ENCODE data around the gene SRPK2.

Gene SRPK2

DNA sequence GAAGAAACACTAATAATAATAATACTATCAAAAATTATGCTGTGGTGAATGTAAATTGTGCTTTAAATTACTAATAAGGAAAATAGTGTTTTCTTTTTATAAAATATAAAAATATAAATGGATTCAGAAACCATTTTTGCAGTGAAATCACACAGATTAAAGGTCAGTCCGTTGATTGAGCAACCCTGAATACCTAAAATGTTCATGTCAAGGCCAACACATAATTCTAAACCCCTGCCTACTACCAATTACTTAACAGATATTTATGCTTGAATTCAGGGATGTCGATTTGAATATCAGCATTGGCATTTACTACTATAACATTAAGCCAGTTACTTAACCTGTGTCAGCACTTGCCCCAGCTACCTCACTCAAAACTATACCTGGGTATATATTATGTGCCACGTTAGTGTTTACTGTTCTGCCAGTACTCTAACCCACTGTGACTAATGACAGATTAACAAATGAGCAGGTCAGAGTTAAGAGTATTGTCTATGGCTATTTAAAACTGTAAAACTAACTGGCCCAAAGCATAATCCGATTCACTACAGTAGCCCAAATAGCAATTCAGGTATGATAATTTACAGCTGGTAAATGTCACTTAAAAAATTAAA lies 209.7 kb downstream of the SRPK2 start:
- no peak for DNase-seq

- no peak for DNase-seq
Observed at GRCh38 chr7:105178177-105178576, 210.5 kb downstream of the SRPK2 start.

DNA sequence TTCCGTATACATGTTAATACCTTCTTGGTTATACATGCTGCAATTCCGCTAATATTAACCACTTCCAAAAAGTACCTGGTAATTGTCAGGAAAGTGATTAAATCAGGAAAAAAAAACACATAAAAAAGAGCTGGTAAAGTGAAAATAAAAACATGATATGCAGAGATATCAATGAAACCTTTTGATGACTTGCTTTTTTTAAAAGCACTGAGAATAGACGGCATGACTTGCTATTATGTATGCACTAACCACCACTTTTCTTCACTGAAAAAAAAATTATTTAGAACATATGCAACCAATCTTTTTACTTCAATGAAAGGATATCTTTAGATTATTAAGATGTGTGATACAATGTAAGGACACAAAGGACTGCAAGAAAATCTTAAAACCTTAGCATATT lies 211.7 kb downstream of the SRPK2 start:
- no peak for DNase-seq

DNA sequence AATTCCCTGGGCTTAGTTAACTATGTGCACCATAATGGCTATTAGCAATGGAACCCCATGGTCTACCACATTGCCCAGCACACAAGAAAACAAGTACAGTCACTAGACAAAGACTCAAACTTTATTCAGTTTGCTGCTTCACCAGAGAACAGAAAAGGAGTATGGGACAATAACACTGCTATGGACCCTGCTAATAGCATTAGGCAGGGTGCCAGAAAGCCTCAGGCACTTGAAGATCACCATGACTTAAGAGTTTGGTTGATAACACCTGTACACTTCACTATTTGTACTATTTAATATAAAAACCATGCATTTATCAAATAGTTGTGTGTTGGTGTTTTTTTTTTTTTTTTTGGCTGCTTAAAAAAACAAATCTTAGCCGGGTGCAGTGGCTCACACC lies 215.1 kb downstream of the SRPK2 start:
- DNase-seq = no peak

DNA sequence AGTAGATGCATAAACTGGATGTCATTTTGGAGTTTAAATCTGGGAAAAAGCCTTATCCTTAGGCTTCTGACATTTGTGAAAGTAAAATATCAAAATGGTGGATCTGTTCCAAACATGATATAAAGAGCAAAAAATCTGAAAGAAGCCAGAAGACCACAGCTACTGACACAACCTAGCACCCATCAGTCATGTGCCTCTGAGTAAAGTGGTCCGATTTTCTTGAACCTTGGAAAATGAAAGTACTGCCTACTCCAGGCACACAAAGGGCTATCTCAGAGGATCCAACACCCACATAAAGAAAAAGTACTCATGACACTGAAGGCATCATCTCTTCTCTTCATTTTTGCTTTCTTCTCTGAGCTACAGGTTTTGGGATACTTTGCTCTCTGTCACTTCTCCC lies 224.0 kb downstream of the SRPK2 start:
- peak; percentile 2 for DNase-seq

GRCh38 chr7:105163718-105164117 lies 225.0 kb downstream of the SRPK2 start:
- no peak for DNase-seq

DNA sequence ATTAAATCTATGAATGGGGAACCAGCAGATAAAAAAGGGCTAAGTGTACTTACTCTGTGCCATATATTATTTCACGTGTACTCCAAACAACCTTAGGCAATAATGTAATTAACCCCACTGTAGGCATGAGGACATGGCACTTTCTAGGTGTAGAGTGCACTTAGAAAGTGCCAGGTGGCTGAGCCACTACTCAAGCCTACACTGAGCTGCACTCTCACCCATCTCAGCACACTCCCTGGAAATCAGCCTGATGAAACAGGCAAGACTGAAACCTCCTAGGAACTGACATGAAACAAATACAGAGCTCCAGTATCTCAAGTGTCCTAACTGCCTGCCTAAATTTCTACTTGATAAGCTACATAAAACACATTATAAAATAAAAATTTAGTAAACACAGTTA lies 227.4 kb downstream of the SRPK2 start:
- no peak for DNase-seq

GRCh38 chr7:105157278-105157677 lies 231.4 kb downstream of the SRPK2 start:
- no peak for DNase-seq

GRCh38 chr7:105156731-105157130 lies 232.0 kb downstream of the SRPK2 start:
- no peak for DNase-seq

DNA sequence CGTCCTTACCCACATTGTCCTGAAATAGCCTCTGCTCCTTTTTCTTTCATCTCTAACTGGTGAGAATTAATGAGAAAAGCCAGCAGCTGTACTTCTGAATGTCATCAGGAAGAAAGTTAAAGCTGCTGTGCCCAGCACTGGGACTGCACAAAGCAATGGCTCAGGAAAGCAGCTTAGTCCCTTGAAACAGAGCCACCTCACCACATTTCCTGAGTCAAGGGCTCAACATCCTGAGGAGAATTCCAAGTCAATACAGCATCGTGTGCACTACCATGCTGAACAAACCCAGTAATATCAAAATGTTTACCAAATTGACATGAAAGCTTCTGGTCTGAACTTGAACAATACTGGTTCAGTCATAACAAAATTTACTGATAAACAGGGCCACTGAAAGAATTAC lies 234.6 kb downstream of the SRPK2 start:
- no peak for DNase-seq

GRCh38 chr7:105153531-105153930 lies 235.2 kb downstream of the SRPK2 start:
- DNase-seq = no peak

DNA sequence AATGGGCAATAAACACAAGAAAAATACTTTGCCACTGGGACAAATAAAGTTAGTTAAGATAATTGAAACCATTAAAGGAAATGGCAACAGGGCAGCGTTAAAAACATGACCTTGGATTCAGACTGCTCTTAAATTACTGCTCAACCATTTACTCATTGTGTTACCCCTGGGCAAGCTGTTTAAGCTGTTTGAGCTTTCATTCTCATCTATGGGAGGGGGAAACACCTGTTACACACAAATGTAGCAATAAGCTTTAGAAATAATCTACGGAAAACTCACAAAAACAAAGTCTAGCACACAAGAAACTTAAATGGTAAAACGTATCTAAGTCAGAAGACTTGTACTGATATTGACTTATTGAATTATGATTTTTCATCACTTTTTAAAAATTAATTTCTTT lies 237.6 kb downstream of the SRPK2 start:
- no peak for DNase-seq

- DNase-seq = peak; percentile 28
Observed at GRCh38 chr7:105149827-105150226, 238.9 kb downstream of the SRPK2 start.

- DNase-seq = no peak
Observed at GRCh38 chr7:105141068-105141467, 247.7 kb downstream of the SRPK2 start.

DNA sequence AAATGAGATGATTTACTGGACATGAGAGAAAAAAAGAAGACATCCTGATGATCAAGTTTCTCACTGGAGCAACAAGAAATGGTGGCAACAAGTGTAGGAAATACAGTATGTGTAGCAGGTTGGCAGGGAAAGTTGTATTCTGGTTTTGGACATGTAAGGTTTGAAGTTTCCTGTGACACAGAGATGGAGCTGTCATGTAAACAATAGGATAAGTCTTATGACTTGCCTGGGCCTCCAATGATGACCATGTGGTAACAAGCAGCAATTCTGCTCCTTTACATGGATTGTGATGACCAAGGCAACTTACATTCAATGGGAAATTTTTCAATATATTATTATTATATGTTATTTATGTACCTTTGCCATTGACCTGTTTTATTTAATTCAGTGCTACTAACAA lies 249.3 kb downstream of the SRPK2 start:
- DNase-seq = no peak

- no peak for DNase-seq
Observed at GRCh38 chr7:105137898-105138297, 250.8 kb downstream of the SRPK2 start.

- peak; percentile 28 for DNase-seq
Observed at GRCh38 chr7:105136221-105136620, 252.5 kb downstream of the SRPK2 start.

DNA sequence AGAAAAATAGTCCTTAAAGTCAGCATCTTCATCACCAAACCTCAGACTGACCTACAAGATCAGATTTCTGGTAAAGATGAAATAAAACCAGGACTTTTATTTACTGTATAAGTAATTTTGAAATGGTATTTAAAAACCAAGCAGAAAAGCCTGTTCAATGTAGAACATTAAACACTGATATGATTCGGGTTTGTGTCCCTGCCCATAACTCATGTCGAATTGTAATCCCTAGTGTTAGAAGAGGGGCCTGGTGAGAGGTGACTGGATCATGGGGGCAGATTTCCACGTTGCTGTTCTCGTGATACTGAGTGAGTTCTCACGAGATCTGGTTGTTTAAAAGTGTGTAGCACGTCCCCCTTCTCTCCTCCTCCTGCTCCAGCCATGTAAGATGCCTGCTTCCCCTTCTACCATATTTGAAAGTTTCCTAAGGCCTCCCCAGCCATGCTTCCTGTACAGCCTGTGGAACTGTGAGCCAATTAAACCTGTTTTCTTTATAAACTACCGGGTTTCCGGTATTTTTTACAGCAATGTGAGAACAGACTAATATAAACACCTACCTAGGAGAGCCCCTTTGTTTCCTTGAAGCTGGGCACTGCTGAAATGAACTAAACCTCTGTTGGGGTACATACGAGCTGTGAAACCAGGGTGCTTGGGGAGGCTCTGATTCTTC lies 254.6 kb downstream of the SRPK2 start:
- DNase-seq = no peak

DNA sequence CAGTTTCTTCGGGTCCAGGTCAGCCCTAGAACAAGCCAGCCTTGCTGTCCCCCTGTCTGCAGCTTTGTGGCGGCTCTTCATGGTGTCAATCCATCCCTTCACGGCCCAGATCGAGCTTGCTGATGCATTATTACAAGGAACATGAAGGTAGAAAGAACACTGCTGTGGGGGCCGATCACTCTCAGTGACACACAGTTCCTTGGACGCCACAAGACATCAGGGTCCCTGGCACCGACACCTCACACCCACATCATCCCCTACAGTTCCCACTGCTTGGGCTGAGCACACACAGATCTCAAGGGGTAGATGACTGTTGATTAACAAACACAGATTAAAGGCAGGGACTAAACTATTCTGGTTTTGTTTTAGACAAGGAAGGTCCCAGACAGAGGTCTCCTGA lies 255.4 kb downstream of the SRPK2 start:
- DNase-seq = no peak

DNA sequence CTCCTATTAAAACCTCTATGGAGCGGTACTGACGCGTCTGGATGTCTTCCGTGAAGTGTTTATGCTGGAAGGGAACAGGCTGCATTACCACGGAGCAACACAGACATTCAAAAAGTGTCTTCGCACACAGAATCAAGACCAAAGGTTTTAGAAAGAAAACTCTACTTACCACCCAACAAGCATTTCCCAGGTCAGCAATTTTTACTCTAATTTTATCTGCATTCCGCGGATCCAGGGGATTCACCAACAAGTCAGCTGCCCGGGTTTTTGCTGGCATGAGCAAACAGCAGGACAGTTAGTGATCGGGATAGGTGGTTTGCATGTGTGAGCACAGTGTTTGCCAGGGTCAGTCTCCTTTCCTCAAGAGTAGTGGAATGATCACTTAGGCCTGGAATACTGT lies 255.9 kb downstream of the SRPK2 start:
- no peak for DNase-seq

- no peak for DNase-seq
Observed at GRCh38 chr7:105132335-105132734, 256.4 kb downstream of the SRPK2 start.

- DNase-seq = no peak
Observed at GRCh38 chr7:105131890-105132289, 256.8 kb downstream of the SRPK2 start.

- DNase-seq = no peak
Observed at GRCh38 chr7:105131033-105131656, 257.6 kb downstream of the SRPK2 start.

GRCh38 chr7:105130580-105130979 lies 258.1 kb downstream of the SRPK2 start:
- DNase-seq = no peak

- DNase-seq = no peak
Observed at GRCh38 chr7:105130048-105130447, 258.7 kb downstream of the SRPK2 start.
